GM18868 (cell line): ENCODE data around the gene ARTN.
A peak's percentile ranks its signal among the peaks of the same experiment; 100 is the strongest.

Experiments used
- ATAC-seq: cut with Tn5 transposase; IDR thresholded peaks from one replicate; pipeline ENCODE4 v1.9.1; 2021; ENCODE audit warnings: mild to moderate bottlenecking, moderate library complexity; ENCODE audit not compliant: unreplicated experiment

Gene ARTN

GRCh38 chr1:43921022-43921421 lies 12.6 kb upstream of the ARTN start:
- ATAC-seq = no peak

GRCh38 chr1:43924516-43924915 lies 9.1 kb upstream of the ARTN start:
- ATAC-seq = no peak

DNA sequence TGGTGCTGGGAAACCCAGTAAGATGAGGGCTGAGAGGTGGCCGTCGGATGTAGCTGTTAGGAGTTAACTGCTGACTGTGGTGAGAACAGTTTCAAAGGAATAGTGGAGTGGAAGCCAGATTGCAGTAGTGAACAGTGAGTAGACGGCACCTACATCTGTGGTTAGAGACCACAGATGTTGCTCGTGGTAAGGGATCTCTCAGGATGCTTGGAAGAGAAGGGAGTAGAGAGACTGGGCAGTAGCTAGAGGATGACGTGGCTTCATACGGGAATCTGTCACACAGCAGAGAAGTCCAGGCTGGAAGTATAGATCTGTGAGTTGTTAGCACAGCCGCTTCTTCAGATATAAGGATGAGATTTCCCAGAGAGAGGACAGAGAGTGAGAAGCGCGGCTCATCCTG lies 7.8 kb upstream of the ARTN start:
- ATAC-seq = no peak

DNA sequence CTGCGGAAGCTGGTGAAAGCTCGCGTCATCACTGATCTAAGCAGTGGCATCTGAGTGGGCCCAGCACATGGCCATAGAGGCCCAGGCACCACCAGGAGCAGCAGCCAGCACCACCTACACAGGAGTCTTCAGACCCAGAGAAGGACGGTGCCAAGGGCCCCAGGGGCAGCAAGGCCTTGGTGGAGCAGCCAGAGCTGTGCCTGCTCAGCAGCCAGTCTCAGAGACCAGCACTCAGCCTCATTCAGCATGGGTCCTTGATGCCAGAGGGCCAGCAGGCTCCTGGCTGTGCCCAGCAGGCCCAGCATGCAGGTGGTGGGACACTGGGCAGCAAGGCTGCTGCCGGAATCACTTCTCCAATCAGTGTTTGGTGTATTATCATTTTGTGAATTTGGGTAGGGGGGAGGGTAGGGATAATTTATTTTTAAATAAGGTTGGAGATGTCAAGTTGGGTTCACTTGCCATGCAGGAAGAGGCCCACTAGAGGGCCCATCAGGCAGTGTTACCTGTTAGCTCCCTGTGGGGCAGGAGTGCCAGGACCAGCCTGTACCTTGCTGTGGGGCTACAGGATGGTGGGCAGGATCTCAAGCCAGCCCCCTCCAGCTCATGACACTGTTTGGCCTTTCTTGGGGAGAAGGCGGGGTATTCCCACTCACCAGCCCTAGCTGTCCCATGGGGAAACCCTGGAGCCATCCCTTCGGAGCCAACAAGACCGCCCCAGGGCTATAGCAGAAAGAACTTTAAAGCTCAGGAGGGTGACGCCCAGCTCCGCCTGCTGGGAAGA lies 3.2 kb upstream of the ARTN start:
- ATAC-seq = no peak

DNA sequence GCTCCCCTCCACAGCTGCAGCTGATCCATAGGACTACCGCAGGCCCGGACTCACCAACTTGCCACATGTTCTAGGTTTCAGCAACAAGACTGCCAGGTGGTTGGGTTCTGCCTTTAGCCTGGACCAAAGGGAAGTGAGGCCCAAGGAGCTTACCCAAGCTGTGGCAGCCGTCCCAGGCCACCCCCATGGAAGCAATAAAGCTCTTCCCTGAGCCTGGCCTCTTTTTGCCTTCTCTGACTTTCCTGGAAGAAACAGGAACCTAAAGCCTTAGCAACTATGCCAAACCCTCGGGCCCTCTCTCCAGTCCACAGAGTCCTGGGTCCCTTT lies 2.7 kb upstream of the ARTN start:
- ATAC-seq = no peak

DNA sequence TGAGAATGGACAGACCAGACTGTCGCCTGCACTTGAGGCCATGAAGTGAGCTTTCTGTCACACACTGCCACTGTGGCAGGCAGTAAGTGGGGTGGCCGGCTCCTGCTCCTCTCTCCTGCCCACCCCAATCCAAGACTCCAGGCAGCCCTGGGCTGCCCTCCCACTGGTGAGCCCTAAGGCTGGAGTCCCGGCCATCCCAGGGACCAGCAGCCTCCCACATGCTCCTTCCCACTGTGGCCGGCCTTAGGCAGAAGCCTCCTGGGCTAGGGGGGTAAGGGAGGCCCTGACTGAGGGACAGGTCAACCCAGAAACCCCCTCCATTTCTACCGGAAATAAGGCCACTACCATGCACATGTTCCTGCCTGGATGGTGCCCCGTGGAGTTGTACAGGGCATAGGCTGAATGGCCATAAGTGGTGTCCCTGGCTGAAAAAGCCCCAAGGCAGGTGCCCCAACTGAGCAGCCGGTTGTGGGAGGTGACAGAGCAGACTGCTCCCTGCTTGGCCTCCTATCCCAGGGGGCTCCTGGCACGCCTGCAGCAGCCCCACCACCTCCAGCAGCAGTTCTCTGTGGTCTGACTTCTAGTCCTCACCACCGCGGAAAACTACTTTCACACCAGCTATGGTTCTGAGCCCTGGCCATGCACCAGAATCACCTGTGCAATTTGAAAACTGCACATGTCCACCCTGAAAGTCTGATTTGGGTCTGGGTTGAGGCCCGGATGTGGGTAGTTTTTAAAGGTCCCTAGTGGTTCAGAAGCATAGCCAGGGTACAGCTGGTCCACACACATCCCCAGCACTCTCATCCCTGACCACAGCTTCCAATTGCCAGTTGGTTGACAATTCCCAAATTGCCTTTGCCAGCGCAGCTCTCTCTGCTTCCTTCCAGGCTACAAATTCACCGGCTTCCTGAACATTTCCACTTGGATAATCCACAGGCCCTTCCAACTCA lies 1.6 kb upstream of the ARTN start:
- ATAC-seq = no peak

DNA sequence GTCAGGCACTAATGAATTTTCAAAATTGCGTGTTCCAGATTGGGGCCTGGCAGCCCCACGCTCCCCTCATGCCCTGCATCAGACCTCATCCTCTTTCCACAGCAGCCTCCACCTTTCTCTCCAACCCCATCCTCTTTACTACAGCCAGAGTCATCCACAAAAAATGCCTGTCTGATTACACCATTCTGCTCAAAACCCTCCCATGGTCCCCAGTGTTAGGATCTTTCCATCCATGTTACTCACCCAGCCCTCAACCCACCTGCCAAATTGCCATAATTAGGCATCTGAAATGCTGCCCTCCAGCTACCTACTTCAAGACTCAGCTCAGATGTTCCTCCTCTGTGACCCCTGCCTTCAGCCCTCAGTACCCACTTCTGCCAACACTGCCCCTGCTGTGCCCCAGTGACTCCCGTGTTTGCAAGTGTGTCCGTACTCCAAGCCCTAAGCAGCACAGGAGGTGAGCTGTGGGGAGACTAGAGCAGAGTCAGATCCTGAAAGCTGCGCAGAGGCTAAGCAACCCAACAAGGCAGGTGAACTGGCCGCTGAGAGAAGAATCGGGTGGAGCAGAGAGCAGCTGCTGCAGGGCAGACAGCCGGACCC lies 715 bp upstream of the ARTN start:
- ATAC-seq = no peak

DNA sequence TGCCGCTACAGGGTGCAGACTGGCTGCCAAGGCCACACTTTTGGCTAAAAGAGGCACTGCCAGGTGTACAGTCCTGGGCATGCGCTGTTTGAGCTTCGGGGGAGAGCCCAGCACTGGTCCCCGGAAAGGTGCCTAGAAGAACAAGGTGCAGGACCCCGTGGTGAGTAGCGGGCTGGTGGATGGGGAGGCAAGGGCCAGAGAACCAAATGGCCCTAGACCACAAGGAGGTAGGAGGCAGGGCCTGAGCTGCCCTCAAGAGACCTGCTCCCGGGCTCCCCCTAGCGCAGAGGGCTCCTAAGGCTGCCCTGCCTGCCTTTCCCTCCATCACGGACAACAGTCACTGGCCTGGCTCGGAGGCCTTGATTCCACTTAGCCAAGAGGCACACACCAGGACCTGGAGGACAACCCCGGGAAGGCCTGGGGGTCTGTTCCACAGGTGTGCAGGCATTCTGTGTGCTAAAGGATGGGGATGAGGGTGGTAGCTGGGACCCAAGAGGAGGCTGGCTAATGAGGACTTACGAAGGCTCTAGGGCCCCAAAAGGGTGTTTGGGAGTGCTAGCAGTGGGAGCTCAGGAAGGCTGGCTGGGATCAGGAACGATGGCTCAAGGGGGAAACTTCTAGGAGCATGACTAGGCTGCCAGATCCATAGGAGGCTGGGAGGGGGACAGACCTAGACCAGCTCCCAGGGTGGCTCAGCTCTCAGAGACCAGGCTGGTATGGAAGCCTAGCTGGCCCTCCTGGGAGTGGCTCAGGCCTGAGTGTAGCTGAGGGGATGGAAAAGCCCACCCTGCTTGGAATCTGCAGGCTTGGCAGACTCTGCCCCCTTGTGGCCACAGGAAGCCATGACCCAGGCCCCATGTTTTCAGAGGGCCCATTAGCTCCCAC lies 742 bp downstream of the ARTN start:
- ATAC-seq = peak; percentile 42

- ATAC-seq = no peak
These were observed 1.4 kb downstream of the ARTN start for GRCh38 chr1:43934986-43935324.

- ATAC-seq = no peak
These were observed 2.3 kb downstream of the ARTN start for GRCh38 chr1:43935711-43936427.

GRCh38 chr1:43936431-43937151 lies 3.0 kb downstream of the ARTN start:
- ATAC-seq = no peak

DNA sequence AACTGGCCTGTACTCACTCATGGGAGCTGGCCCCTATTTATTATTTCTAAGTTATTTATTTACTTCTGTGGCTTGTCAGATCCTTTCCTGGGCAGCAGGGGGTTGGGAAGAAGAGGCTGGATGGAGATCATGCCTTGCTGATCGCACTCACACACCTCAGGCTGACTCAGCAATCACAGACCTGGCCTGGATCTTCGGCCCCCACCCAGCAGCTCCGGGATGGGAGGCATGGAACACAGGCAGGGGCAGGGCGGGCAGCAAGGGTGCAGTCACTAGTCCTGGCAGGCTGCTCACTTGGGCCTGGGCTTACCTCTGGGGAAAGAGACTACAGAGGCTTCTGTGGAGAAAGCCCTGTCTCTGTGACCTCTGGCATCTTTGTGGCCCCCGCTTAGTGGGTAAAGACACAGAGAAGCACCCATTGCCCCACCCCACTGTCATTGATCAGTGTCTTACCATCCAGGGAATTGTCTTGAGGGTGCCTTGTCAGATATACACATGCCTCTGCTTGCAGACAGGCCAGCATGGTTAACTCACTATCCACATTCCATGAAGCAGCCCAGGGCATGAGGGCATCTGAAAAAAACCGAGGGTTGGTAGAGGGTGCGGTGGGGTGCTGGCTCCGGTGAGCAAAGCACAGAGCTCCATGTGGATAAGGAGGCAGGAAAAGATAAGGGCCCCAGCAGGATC lies 3.7 kb downstream of the ARTN start:
- no peak for ATAC-seq

DNA sequence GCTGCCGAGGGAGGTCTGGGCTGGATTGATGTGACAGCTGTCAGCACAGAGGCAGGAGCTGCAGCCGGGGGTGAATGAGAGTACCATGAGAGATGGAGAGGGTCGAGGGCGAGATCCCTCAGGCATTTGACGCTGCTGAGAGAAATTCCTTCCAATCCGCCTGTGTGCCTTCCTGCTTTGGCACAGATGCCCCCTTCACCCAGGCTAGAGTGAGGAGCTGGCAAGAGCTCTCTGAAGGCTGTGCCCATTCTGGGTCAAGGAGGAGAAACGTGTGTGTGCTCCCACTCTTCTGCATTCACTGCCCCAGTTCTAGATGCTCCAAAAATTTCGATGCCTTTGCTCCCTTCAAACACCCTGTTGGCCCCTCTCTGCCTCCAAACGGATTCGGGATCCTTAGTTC lies 4.8 kb downstream of the ARTN start:
- no peak for ATAC-seq

GRCh38 chr1:43938892-43939587 lies 5.4 kb downstream of the ARTN start:
- no peak for ATAC-seq

DNA sequence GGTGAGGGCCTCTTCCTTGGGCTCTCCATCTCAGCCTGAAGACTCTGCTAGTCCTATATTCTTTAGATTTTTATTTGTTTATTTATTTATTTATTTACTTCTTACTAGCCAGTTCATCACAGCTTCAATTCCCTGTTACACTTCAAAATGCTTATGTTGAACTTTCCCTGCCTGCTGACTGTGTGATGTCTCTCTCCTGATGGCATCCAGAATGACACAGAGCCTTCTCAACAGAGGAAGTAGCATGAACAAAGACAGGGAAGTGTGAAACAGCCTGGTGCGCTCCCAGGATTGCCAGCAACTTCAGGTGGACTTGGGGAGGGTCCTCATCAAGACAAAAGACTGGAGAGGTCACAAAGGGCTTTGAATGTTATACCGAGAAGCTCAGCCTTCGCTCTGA lies 8.8 kb downstream of the ARTN start:
- ATAC-seq = no peak

DNA sequence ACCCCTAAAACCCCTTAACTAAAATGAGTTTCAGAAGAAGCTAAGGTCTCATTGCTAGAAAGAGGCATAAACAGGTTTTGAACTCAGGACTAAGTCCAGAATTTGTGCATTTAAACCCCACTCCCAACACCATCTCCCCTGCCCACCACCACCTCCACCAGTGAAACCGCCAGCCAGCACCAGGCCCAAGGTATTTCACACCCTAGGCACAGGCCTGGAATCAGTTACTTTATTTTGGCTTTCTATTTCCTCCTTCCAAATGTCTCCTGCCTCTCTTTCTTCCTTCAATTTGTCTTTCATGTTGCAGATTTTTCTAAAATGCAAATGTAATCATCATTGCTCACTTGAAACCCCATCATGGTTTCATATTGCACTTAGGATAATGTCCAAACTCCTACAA lies 11.3 kb downstream of the ARTN start:
- ATAC-seq = no peak

GRCh38 chr1:43945674-43946235 lies 12.2 kb downstream of the ARTN start:
- ATAC-seq = no peak
